ENCODE data around the gene CENPV.

The CENPV gene

DNA sequence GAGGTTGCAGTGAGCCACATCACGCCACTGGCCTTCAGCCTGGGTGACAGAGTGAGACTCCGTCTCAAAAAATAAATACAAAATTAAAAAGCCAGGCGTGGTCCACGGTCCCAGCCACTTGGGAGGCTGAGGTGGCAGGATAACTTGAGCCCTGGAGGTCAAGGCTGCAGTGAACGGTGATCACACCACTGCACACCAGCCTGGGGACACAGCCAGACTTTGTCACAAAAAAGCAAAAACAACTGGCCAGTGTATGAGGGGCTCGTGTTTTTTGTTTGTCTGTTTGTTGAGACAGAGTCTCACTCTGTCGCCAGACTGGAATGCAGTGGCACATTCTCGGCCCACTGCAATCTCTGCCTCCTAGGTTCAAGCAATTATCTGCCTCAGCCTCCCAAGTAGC lies 26.4 kb upstream of the CENPV start:
- no peak overlapping the region for H3K9ac ChIP-seq (ENCODE audit: low read depth, low read length)
- peaks cover 25% of the 10 kb centered on the region for H3K36me3 ChIP-seq (ENCODE audit: insufficient read depth, low read length)
- H3K79me2 ChIP-seq (ENCODE audit: insufficient read depth, low read length), result peaks cover 19% of the 10 kb centered on the region
- no peaks in the 10 kb centered on the region for H3K27me3 ChIP-seq (ENCODE audit: insufficient read depth, low read length, poor library complexity)
- 0 out of 2 replicates have a peak overlapping the region, but pooled peaks have one; percentile 17 for H2AFZ ChIP-seq (ENCODE audit: low read depth, low read length)
- H3K4me1 ChIP-seq (ENCODE audit: insufficient read depth, low read length), result peaks cover 25% of the 10 kb centered on the region
- H3K9me3 ChIP-seq (ENCODE audit: insufficient read depth, low read length, severe bottlenecking), result no peaks in the 10 kb centered on the region
- ATAC-seq (ENCODE audit: insufficient read depth, low read depth) (no peak), DNase-seq (no peak)
- H4K20me1 ChIP-seq (ENCODE audit: insufficient read depth, low read length), result peaks cover 27% of the 10 kb centered on the region; the same call in 1 of the 2 replicates
- no peak overlapping the region for H3K27ac ChIP-seq (ENCODE audit: low read length)
- no peak overlapping the region for H3K4me3 ChIP-seq (ENCODE audit: low read depth in 1 of 2, low read length in 2 of 2)
- TF ChIP-seq, protein P1, sequence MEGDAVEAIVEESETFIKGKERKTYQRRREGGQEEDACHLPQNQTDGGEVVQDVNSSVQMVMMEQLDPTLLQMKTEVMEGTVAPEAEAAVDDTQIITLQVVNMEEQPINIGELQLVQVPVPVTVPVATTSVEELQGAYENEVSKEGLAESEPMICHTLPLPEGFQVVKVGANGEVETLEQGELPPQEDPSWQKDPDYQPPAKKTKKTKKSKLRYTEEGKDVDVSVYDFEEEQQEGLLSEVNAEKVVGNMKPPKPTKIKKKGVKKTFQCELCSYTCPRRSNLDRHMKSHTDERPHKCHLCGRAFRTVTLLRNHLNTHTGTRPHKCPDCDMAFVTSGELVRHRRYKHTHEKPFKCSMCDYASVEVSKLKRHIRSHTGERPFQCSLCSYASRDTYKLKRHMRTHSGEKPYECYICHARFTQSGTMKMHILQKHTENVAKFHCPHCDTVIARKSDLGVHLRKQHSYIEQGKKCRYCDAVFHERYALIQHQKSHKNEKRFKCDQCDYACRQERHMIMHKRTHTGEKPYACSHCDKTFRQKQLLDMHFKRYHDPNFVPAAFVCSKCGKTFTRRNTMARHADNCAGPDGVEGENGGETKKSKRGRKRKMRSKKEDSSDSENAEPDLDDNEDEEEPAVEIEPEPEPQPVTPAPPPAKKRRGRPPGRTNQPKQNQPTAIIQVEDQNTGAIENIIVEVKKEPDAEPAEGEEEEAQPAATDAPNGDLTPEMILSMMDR (IDR thresholded peaks at IDR 0.05; ENCODE audit: borderline replicate concordance, extremely low read depth, low read length, poor library complexity, severe bottlenecking), result no peak
- no peak for TF ChIP-seq EZH2 (IDR thresholded peaks at IDR 0.05; ENCODE audit: borderline replicate concordance, low read depth, low read length, severe bottlenecking)
- H3K4me2 ChIP-seq (ENCODE audit: insufficient read depth, low read length), result no peak overlapping the region

DNA sequence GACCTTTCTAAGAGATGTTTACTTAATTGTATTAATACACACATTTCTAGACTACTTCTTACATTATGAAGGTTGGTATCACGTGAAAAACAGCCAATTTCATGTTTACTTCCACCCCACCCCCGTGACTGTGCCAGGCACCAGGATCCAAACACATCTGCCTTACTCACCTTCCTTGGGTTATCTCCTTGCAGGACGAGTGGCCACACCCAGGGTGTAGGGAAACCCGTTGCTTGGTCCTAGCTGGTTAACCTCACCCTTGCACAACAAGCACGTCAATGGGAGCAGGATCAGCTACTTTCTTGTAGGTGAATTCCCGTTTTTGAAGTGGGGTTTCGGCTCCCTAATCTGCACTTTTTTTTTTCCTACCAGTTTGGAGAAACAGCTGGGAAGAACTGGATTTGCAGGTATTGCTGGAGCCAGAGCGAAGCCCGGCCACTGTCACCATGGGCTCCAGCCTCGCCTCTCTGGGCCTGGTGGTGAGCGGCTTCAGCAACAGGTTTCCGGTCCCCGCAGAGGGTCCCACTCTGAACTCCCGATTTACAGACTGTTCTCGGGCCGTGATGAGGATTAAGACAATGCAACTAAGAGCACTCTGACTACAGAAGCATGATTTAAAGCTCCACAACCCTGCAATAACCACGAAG lies 25.5 kb upstream of the CENPV start:
- no peaks in the 10 kb centered on the region for H3K27me3 ChIP-seq (ENCODE audit: insufficient read depth, low read length, poor library complexity)
- H4K20me1 ChIP-seq (ENCODE audit: insufficient read depth, low read length), result peaks cover 24% of the 10 kb centered on the region; the same call in 1 of the 2 replicates
- TF ChIP-seq, protein P1 (IDR thresholded peaks at IDR 0.05; ENCODE audit: borderline replicate concordance, extremely low read depth, low read length, poor library complexity, severe bottlenecking), result no peak
- TF ChIP-seq EZH2 (IDR thresholded peaks at IDR 0.05; ENCODE audit: borderline replicate concordance, low read depth, low read length, severe bottlenecking), result no peak
- H2AFZ ChIP-seq (ENCODE audit: low read depth, low read length), result 0 out of 2 replicates have a peak overlapping the region, but pooled peaks have one; percentile 20
- peaks cover 19% of the 10 kb centered on the region for H3K79me2 ChIP-seq (ENCODE audit: insufficient read depth, low read length)
- no peak overlapping the region for H3K27ac ChIP-seq (ENCODE audit: low read length)
- no peaks in the 10 kb centered on the region for H3K9me3 ChIP-seq (ENCODE audit: insufficient read depth, low read length, severe bottlenecking)
- peaks cover 21% of the 10 kb centered on the region for H3K4me1 ChIP-seq (ENCODE audit: insufficient read depth, low read length)
- H3K4me2 ChIP-seq (ENCODE audit: insufficient read depth, low read length), result no peak overlapping the region
- DNase-seq (no peak), ATAC-seq (ENCODE audit: insufficient read depth, low read depth) (no peak)
- no peak overlapping the region for H3K4me3 ChIP-seq (ENCODE audit: low read depth in 1 of 2, low read length in 2 of 2)
- peaks cover 25% of the 10 kb centered on the region for H3K36me3 ChIP-seq (ENCODE audit: insufficient read depth, low read length)
- no peak overlapping the region for H3K9ac ChIP-seq (ENCODE audit: low read depth, low read length)

DNA sequence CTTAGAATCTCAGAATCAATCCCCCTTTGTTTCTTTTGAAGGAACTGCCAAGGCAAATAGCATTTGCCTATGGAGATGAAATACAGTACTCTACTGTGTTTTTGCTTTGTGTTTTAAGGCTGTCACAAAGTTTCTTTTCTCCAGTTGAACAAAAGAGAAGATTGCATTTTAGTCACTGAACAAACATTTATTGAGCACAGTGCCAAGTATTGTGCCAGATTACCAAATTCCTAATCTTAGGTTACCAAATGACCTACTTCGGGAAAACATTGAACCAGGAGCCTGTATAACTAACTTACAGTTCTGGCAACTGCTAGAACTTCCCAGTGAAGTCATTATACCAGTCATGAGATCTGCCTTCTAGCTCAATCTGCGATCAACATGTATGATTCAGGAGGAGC lies 24.7 kb upstream of the CENPV start:
- ATAC-seq (ENCODE audit: insufficient read depth, low read depth) (no peak), DNase-seq (no peak)
- Histone ChIP-seq H3K9me3 (ENCODE audit: insufficient read depth, low read length, severe bottlenecking) (no peaks in the 10 kb centered on the region), H3K27ac (ENCODE audit: low read length) (no peak overlapping the region), H3K27me3 (ENCODE audit: insufficient read depth, low read length, poor library complexity) (no peaks in the 10 kb centered on the region), H3K4me3 (ENCODE audit: low read depth in 1 of 2, low read length in 2 of 2) (no peak overlapping the region), H3K36me3 (ENCODE audit: insufficient read depth, low read length) (peaks cover 17% of the 10 kb centered on the region), H3K4me2 (ENCODE audit: insufficient read depth, low read length) (no peak overlapping the region), H3K9ac (ENCODE audit: low read depth, low read length) (no peak overlapping the region), H3K79me2 (ENCODE audit: insufficient read depth, low read length) (peaks cover 19% of the 10 kb centered on the region), H2AFZ (ENCODE audit: low read depth, low read length) (no peak overlapping the region), H4K20me1 (ENCODE audit: insufficient read depth, low read length) (peaks cover 16% of the 10 kb centered on the region; the same call in 1 of the 2 replicates), H3K4me1 (ENCODE audit: insufficient read depth, low read length) (peaks cover 20% of the 10 kb centered on the region)
- TF ChIP-seq, protein P1 (IDR thresholded peaks at IDR 0.05; ENCODE audit: borderline replicate concordance, extremely low read depth, low read length, poor library complexity, severe bottlenecking), result no peak
- TF ChIP-seq EZH2 (IDR thresholded peaks at IDR 0.05; ENCODE audit: borderline replicate concordance, low read depth, low read length, severe bottlenecking), result no peak
